ENCODE results near the gene CILP.

CILP gene

DNA sequence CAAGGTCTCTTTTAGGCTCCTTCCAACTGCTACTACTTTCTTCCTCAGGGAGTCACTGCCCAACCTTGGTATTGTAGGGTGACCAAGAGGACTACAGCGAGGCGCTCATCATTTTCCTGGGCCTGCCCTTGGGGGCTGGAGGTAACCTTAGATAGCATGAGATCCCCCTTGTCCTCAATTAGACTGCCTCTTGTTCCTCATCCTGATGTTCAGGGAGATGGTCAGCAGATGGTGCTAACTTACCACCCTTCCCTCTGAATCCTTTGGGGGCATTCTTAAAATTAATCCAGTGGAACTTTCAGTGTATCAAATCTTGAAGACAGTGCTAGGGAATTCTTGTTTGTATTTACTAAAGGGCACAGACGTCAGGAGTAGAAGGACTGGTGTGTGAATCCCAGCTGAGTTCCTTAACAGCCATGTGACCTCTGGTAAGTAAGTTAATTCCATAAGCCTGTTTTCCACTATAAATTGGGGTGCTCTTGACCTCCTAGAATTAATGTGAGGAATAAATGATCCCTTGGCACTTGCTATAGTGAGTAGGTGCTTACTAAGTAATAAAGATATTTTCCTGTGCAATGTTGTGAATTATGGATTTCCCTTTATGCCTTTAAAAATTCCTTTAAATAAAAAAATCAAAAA, 22.1 kb downstream of the CILP start:
- TF ChIP-seq TAF1 (IDR thresholded peaks at IDR 0.05; ENCODE audit: borderline replicate concordance, insufficient read depth, low read length) (no peak), SIN3A (IDR thresholded peaks at IDR 0.05; ENCODE audit: borderline replicate concordance, insufficient read depth, low read length) (no peak), FOXP2 (optimal IDR thresholded peaks at IDR 0.05; ENCODE audit: borderline replicate concordance, extremely low read depth, extremely low read length, insufficient read depth) (no peak), POLR2AphosphoS5 (IDR thresholded peaks at IDR 0.05; ENCODE audit: low read depth, low read length) (no peak)
- TF ChIP-seq, protein P1, sequence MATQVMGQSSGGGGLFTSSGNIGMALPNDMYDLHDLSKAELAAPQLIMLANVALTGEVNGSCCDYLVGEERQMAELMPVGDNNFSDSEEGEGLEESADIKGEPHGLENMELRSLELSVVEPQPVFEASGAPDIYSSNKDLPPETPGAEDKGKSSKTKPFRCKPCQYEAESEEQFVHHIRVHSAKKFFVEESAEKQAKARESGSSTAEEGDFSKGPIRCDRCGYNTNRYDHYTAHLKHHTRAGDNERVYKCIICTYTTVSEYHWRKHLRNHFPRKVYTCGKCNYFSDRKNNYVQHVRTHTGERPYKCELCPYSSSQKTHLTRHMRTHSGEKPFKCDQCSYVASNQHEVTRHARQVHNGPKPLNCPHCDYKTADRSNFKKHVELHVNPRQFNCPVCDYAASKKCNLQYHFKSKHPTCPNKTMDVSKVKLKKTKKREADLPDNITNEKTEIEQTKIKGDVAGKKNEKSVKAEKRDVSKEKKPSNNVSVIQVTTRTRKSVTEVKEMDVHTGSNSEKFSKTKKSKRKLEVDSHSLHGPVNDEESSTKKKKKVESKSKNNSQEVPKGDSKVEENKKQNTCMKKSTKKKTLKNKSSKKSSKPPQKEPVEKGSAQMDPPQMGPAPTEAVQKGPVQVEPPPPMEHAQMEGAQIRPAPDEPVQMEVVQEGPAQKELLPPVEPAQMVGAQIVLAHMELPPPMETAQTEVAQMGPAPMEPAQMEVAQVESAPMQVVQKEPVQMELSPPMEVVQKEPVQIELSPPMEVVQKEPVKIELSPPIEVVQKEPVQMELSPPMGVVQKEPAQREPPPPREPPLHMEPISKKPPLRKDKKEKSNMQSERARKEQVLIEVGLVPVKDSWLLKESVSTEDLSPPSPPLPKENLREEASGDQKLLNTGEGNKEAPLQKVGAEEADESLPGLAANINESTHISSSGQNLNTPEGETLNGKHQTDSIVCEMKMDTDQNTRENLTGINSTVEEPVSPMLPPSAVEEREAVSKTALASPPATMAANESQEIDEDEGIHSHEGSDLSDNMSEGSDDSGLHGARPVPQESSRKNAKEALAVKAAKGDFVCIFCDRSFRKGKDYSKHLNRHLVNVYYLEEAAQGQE (IDR thresholded peaks at IDR 0.05; ENCODE audit: insufficient read depth in 1 of 2, low read depth in 2 of 2, low read length in 2 of 2): no peak

DNA sequence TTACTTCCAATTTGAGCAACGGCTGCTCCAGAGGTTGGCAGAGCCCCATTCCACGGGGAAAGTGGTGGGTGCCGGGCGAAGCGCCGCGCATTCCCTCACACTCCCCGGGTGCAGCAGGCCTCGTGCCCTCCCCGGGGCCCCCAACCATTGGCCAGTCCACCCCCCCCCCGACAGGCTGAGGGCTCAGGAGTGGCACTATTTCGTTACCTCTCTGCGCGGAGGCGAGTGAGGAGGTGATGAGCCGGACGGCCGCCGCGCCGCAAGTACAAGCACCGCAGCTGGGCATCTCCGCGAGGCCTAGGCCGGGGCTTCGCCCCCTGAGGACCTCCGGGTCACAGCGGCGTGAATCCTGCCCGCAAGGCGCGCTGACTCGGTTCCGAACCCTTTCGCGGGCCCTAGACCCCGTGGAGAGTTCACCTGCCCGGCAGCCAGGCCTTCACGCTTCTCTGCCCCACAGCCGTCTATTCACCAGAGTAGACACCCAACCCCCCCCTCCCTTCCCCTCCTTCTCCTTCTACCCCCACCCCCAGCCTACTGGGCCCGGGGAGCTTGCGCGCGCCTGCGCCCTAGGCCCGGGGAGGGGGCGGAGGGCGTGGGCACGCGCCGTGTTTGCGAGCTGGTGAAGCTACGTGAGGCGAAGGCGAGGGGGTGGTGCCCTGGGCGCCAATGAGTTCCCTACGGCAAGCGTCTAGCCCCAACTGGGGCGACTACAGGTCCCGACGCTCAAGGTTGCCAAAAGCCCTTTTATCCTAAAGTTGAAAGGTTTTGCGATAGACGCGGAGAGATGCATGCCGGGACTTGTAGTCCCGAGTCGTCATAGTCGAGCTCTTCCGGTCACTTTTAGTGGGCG, 26.2 kb downstream of the CILP start, which contains the start of gene CLPX:
TSS of gene CLPX (minus strand) at position 475 of the 850 bp plus-strand sequence. CDS start at position 286, 189 bp downstream.
- peak; percentile 77; the same call in 1 of the 2 replicates for TF ChIP-seq TAF1 (IDR thresholded peaks at IDR 0.05; ENCODE audit: borderline replicate concordance, insufficient read depth, low read length)
- TF ChIP-seq, protein P1 (IDR thresholded peaks at IDR 0.05; ENCODE audit: insufficient read depth in 1 of 2, low read depth in 2 of 2, low read length in 2 of 2): 0 out of 4 replicates have a peak, but pooled peaks of 1 of the 2 experiments have one; percentile 42
- peak; percentile 80 for TF ChIP-seq FOXP2 (optimal IDR thresholded peaks at IDR 0.05; ENCODE audit: borderline replicate concordance, extremely low read depth, extremely low read length, insufficient read depth)
- TF ChIP-seq POLR2AphosphoS5 (IDR thresholded peaks at IDR 0.05; ENCODE audit: low read depth, low read length): peak; percentile 86
- no peak; the same call in 1 of the 2 replicates for TF ChIP-seq SIN3A (IDR thresholded peaks at IDR 0.05; ENCODE audit: borderline replicate concordance, insufficient read depth, low read length)

GRCh38 chr15:65184305-65184867, 26.9 kb downstream of the CILP start:
- no peak for TF ChIP-seq POLR2AphosphoS5 (IDR thresholded peaks at IDR 0.05; ENCODE audit: low read depth, low read length)
- TF ChIP-seq FOXP2 (optimal IDR thresholded peaks at IDR 0.05; ENCODE audit: borderline replicate concordance, extremely low read depth, extremely low read length, insufficient read depth): peak; percentile 57

- TF ChIP-seq FOXP2 (optimal IDR thresholded peaks at IDR 0.05; ENCODE audit: borderline replicate concordance, extremely low read depth, extremely low read length, insufficient read depth): no peak
- TF ChIP-seq, protein P1 (IDR thresholded peaks at IDR 0.05; ENCODE audit: insufficient read depth in 1 of 2, low read depth in 2 of 2, low read length in 2 of 2): no peak
- no peak for TF ChIP-seq POLR2AphosphoS5 (IDR thresholded peaks at IDR 0.05; ENCODE audit: low read depth, low read length)
- no peak for TF ChIP-seq SIN3A (IDR thresholded peaks at IDR 0.05; ENCODE audit: borderline replicate concordance, insufficient read depth, low read length)
- TF ChIP-seq TAF1 (IDR thresholded peaks at IDR 0.05; ENCODE audit: borderline replicate concordance, insufficient read depth, low read length): no peak
Observed at GRCh38 chr15:65183865-65184159, 27.5 kb downstream of the CILP start.

DNA sequence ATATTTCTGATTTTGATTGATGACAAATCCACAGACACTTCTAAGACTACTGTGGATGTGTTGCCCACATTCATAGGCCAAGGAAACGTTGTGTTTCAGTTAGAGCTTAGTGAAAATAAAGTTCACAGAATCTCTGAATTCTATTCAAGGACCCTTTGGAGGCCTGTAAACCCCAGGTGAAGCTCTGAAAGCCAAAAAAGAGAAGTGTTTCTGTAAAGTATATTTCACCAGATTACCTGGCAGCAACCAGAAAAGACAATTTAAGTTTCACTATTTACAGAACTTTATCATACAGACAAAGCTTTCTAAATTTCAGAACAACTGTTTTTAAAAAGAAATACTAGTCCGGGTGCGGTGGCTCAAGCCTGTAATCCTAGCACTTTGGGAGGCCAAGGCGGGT, 28.7 kb downstream of the CILP start:
- TF ChIP-seq TAF1 (IDR thresholded peaks at IDR 0.05; ENCODE audit: borderline replicate concordance, insufficient read depth, low read length) (no peak), POLR2AphosphoS5 (IDR thresholded peaks at IDR 0.05; ENCODE audit: low read depth, low read length) (no peak), FOXP2 (optimal IDR thresholded peaks at IDR 0.05; ENCODE audit: borderline replicate concordance, extremely low read depth, extremely low read length, insufficient read depth) (no peak), SIN3A (IDR thresholded peaks at IDR 0.05; ENCODE audit: borderline replicate concordance, insufficient read depth, low read length) (no peak)
- TF ChIP-seq, protein P1 (IDR thresholded peaks at IDR 0.05; ENCODE audit: insufficient read depth in 1 of 2, low read depth in 2 of 2, low read length in 2 of 2): no peak
